BLaER1 treated with 17β-estradiol and CSF1 and Interleukin-3, amounts not matched to agents 10 nM and 100 nM (cell line): ENCODE results near the gene DTD2.

Source experiments
- H3K27ac ChIP-seq, 11 experiments: shearing (Covaris generic); formaldehyde crosslinking; 2 replicates each; pipeline ENCODE4 v1.8.1; 2022
- H3K27me3 ChIP-seq, 11 experiments: shearing (Covaris generic); formaldehyde crosslinking; 2 replicates each; pipeline ENCODE4 v1.8.1; 2022
- H3K36me3 ChIP-seq, 11 experiments: shearing (Covaris generic); formaldehyde crosslinking; 2 replicates each; pipeline ENCODE4 v1.8.1; 2022
- H3K4me1 ChIP-seq, 10 experiments: shearing (Covaris generic); formaldehyde crosslinking; 2 replicates each; pipeline ENCODE4 v1.8.1; 2022
- H3K4me2 ChIP-seq, 11 experiments: shearing (Covaris generic); formaldehyde crosslinking; 2 replicates each; pipeline ENCODE4 v1.8.1; 2022
- H3K4me3 ChIP-seq, 10 experiments: shearing (Covaris generic); formaldehyde crosslinking; 2 replicates each; pipeline ENCODE4 v1.8.1; 2022
- H3K9ac ChIP-seq, 11 experiments: shearing (Covaris generic); formaldehyde crosslinking; 2 replicates each; pipeline ENCODE4 v1.8.1; 2022
- H3K9me3 ChIP-seq, 11 experiments: shearing (Covaris generic); formaldehyde crosslinking; replicated peaks in 1 of 11; 2 replicates each; pipeline ENCODE4 v1.8.1; 2022
- H4K20me1 ChIP-seq, 11 experiments: shearing (Covaris generic); formaldehyde crosslinking; 2 replicates each; pipeline ENCODE4 v1.8.1; 2022
- Cebpa-rat ChIP-seq, 11 experiments: shearing (Covaris generic); IDR thresholded peaks; 2 replicates each; pipeline ENCODE4 v1.8.1; 2022

The DTD2 gene

DNA sequence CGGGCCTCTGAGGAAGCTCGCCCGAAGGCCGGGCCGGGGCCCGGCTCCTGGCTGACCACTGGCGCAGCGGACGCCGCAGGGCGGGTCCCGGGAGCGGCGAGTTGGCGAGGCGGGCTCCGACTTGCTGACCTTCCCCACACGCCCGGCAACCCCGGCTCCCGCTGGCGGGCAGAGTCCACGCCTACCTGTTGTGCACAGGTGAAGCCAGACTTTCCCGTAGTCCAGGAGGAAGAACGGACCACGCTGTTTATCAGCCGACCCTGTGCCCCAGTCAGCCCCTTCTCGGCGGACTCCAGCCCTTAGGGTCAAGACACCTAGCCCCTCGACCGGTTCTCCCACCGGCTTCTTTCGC lies 37.4 kb downstream of the DTD2 start:
- Histone ChIP-seq H3K27ac (peak overlapping the region; percentile 55 to 82 (median 73)), H3K9me3 (no peaks in the 10 kb centered on the region), H4K20me1 (peaks cover 0 to 40% (median 5%) of the 10 kb centered on the region in 11 experiments; a peak in 8 of 22 replicates), H3K9ac (peak overlapping the region; percentile 75 to 94 (median 87)), H3K4me1 (peaks cover 6 to 22% (median 13%) of the 10 kb centered on the region in 10 experiments; a peak in 16 of 20 replicates), H3K27me3 (peaks cover 0 to 21% (median 12%) of the 10 kb centered on the region in 11 experiments; a peak in 9 of 22 replicates), H3K36me3 (peaks cover 0 to 12% (median 0%) of the 10 kb centered on the region in 11 experiments; a peak in 2 of 22 replicates), H3K4me2 (peak overlapping the region; percentile 75 to 99 (median 91)), H3K4me3 (peak overlapping the region; percentile 74 to 99 (median 94))
- no peak for TF ChIP-seq Cebpa-rat (IDR thresholded peaks at IDR 0.05)

- Histone ChIP-seq H4K20me1 (peaks cover 0 to 46% (median 5%) of the 10 kb centered on the region in 11 experiments; a peak in 8 of 22 replicates), H3K4me1 (peaks cover 6 to 22% (median 13%) of the 10 kb centered on the region in 10 experiments; a peak in 16 of 20 replicates), H3K4me3 (peak overlapping the region; percentile 74 to 99 (median 94)), H3K4me2 (peak overlapping the region; percentile 75 to 99 (median 91)), H3K9me3 (no peaks in the 10 kb centered on the region), H3K9ac (peak overlapping the region; percentile 75 to 94 (median 87)), H3K36me3 (peaks cover 0 to 12% (median 0%) of the 10 kb centered on the region in 11 experiments; a peak in 2 of 22 replicates), H3K27ac (peak overlapping the region; percentile 55 to 82 (median 73); a peak in 21 of 22 replicates), H3K27me3 (peaks cover 0 to 21% (median 12%) of the 10 kb centered on the region in 11 experiments; a peak in 9 of 22 replicates)
- no peak for TF ChIP-seq Cebpa-rat (IDR thresholded peaks at IDR 0.05)
These were observed 37.9 kb downstream of the DTD2 start for GRCh38 chr14:31419179-31419966.

- Histone ChIP-seq H3K27me3 (peaks cover 0 to 21% (median 12%) of the 10 kb centered on the region in 11 experiments; a peak in 9 of 22 replicates), H3K9me3 (no peaks in the 10 kb centered on the region), H3K4me2 (peak overlapping the region in 5 of 11 experiments; percentile 1 to 91 (median 30); a peak in 4 of 22 replicates), H3K4me1 (peaks cover 6 to 22% (median 13%) of the 10 kb centered on the region in 10 experiments; a peak in 16 of 20 replicates), H3K36me3 (peaks cover 0 to 12% (median 0%) of the 10 kb centered on the region in 11 experiments; a peak in 2 of 22 replicates), H3K9ac (no peak overlapping the region), H3K27ac (no peak overlapping the region), H4K20me1 (peaks cover 0 to 55% (median 5%) of the 10 kb centered on the region in 11 experiments; a peak in 8 of 22 replicates), H3K4me3 (no peak overlapping the region)
- TF ChIP-seq Cebpa-rat (IDR thresholded peaks at IDR 0.05), result no peak
These were observed 38.9 kb downstream of the DTD2 start for GRCh38 chr14:31418440-31418839.

DNA sequence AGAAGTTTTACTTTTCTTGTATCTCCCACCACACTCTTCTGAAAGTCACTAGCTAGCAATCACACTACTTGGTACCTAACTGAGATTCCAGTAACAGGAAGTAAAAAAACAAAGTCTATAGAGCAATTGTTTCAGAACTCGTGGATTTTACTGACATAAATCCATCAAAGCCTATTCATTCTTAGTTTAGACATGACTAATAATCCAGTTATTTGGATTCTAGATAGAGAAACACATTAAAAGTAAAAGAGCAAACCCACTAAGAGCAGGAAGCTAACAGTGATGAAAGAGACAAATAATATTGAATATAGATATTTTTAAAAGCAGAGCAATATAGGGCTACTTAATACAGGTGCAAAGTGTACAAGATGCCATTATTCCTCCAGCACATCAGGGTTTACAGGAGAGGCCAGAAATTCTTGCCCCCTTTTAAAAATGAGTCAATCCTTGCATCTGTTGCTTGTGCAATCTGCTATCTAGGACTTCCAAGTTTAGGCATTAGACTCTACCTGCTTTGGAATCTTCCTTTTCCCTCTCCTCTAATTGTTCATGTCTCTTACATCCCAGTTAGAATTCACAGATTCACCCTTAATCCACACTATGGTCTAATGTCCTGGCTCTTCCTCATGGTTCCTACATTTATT lies 43.0 kb downstream of the DTD2 start:
- no peak for TF ChIP-seq Cebpa-rat (IDR thresholded peaks at IDR 0.05)
- Histone ChIP-seq H3K4me2 (no peak overlapping the region), H3K27me3 (peaks cover 0 to 12% (median 5%) of the 10 kb centered on the region in 11 experiments; a peak in 9 of 22 replicates), H3K36me3 (peaks cover 0 to 12% (median 0%) of the 10 kb centered on the region in 11 experiments; a peak in 2 of 22 replicates), H3K9me3 (no peaks in the 10 kb centered on the region; a peak in 1 of 22 replicates), H3K27ac (no peak overlapping the region), H4K20me1 (peaks cover 0 to 85% (median 5%) of the 10 kb centered on the region in 11 experiments; a peak in 8 of 22 replicates), H3K9ac (no peak overlapping the region), H3K4me3 (no peak overlapping the region), H3K4me1 (peaks cover 8 to 37% (median 14%) of the 10 kb centered on the region in 10 experiments; a peak in 18 of 20 replicates)

DNA sequence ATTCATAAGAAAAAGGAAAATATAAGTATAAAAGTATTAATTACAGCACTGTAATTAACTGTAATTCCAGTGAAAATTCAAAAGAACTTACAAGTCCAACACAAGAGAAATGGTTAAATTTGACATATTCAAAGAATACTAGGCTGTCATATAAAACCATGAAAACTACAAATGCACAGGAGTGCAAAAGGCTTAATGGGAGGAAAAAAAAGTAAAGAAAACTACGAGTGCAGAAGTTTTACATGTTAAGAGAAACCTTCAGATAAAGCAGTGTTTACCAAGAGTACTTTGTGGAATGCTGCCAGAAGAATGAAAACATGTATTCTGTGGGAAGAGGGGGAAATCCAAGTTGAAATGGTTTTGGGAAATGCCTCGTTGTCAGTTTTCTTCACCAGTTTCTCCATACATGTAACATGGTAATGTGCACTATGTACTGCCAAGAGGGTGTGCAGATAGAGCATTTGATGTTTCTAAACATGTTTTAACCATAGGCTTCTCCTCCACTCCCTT lies 46.0 kb downstream of the DTD2 start:
- Histone ChIP-seq H3K4me2 (peak overlapping the region in 2 of 11 experiments; percentile 34 to 41; a peak in 5 of 22 replicates), H3K9me3 (no peaks in the 10 kb centered on the region; a peak in 1 of 22 replicates), H4K20me1 (peaks cover 0 to 67% (median 0%) of the 10 kb centered on the region in 11 experiments; a peak in 5 of 22 replicates), H3K27me3 (no peaks in the 10 kb centered on the region), H3K27ac (peak overlapping the region in 1 of 11 experiments; percentile 24; a peak in 1 of 22 replicates), H3K36me3 (0 out of 22 replicates have a peak, but pooled peaks cover 0 to 11% (median 0%) of the 10 kb centered on the region in 11 experiments), H3K4me1 (peaks cover 7 to 27% (median 10%) of the 10 kb centered on the region in 10 experiments; a peak in 15 of 20 replicates), H3K4me3 (no peak overlapping the region), H3K9ac (no peak overlapping the region)
- TF ChIP-seq Cebpa-rat (IDR thresholded peaks at IDR 0.05), result no peak

DNA sequence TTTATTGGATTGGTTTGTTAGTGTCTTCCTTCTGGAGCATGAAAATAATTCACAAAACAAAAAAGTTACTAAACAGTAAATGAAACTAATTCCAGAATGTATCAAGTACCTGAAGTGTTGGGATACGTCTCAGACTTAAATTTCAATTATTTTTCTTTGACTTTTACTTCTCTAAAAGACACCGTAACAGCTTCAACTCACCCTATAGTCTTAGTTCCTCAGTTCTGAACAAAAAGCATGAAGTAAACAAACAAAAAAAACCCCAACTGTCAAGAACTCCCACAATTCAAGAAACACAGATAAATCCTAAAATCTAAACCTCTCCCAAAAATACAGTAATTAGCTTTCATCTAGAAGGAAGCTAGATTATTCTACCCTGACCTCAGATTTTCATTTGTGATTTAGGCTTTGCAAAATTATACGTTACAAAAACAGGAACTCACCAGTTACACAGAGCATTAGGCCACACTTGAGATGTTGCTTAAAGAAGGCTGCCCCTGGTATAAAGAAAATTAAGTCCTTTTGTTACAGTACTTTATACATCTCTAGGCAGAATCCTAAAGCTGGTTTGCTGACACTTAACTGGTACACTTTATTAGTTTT lies 47.2 kb downstream of the DTD2 start:
- peak overlapping the region in 8 of 11 experiments; percentile 29 to 72 (median 60); a peak in 12 of 22 replicates for H3K9ac ChIP-seq
- peak overlapping the region in 2 of 10 experiments; percentile 3 to 25; a peak in 1 of 20 replicates for H3K4me3 ChIP-seq
- no peaks in the 10 kb centered on the region for H3K27me3 ChIP-seq
- H3K9me3 ChIP-seq, result no peaks in the 10 kb centered on the region; a peak in 1 of 22 replicates
- peak in 1 of 11 experiments; percentile 45; a peak in 1 of 22 replicates for TF ChIP-seq Cebpa-rat (IDR thresholded peaks at IDR 0.05)
- peak overlapping the region; percentile 1 to 71 (median 37); a peak in 15 of 22 replicates for H3K4me2 ChIP-seq
- peaks cover 7 to 27% (median 10%) of the 10 kb centered on the region in 10 experiments; a peak in 15 of 20 replicates for H3K4me1 ChIP-seq
- peaks cover 0 to 67% (median 0%) of the 10 kb centered on the region in 11 experiments; a peak in 5 of 22 replicates for H4K20me1 ChIP-seq
- H3K36me3 ChIP-seq, result 0 out of 22 replicates have a peak, but pooled peaks cover 0 to 7% (median 0%) of the 10 kb centered on the region in 11 experiments
- H3K27ac ChIP-seq, result peak overlapping the region; percentile 39 to 79 (median 61); a peak in 20 of 22 replicates

DNA sequence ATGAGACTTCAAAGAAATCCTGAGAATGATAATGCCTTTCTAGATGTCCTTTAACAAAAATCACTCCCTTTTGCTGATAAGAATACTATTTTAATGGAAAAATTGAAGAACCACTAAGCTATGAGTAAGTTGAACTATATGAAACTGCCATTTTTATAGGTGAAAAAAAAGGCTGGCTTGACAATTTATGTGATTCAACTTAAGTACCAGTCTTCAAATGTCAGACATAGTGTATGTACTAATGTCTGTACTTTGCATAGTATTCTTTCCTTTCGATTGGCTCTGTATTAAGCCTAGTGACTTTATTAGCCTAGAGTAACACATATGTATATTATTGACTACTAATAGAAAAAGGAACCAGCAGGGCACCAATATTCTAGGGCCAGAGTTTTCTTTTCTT lies 48.9 kb downstream of the DTD2 start:
- no peak for TF ChIP-seq Cebpa-rat (IDR thresholded peaks at IDR 0.05)
- Histone ChIP-seq H3K4me2 (no peak overlapping the region), H3K4me3 (no peak overlapping the region), H3K27ac (no peak overlapping the region), H3K27me3 (no peaks in the 10 kb centered on the region), H3K36me3 (0 out of 22 replicates have a peak, but pooled peaks cover 0 to 13% (median 0%) of the 10 kb centered on the region in 11 experiments), H3K9me3 (no peaks in the 10 kb centered on the region; a peak in 1 of 22 replicates), H3K9ac (no peak overlapping the region), H4K20me1 (peaks cover 0 to 67% (median 0%) of the 10 kb centered on the region in 11 experiments; a peak in 5 of 22 replicates), H3K4me1 (peaks cover 7 to 27% (median 10%) of the 10 kb centered on the region in 10 experiments; a peak in 15 of 20 replicates)
